Measurements from ENCODE around the gene SPECC1L. TPM values are rescaled to one million over a fixed set of nuclear protein-coding genes. Genes with fewer than 3 reads are reported as not detected.

SPECC1L gene
- total and polyA plus RNA-seq, 9 donors = 20.4 to 30.4 (median 26.0) TPM

- Histone ChIP-seq H3K27ac (ENCODE audit: low read length) (peak overlapping the region; percentile 39), H3K36me3 (ENCODE audit: control insufficient read depth, insufficient read depth, low read length) (peaks cover 8% of the 10 kb centered on the region), H3K4me3 (ENCODE audit: low read length) (no peak overlapping the region), H3K4me1 (ENCODE audit: control insufficient read depth, insufficient read depth, low read length) (peaks cover 11% of the 10 kb centered on the region), H3K27me3 (ENCODE audit: control insufficient read depth, insufficient read depth, low read length) (no peaks in the 10 kb centered on the region), H3K9me3 (replicated peaks; ENCODE audit: control insufficient read depth, low read depth, low read length) (no peaks in the 10 kb centered on the region)
- DNase-seq = peak; percentile 89
- WGBS (ENCODE audit: insufficient coverage) = 20% methylated on average over 1 of the region's 7 CpGs
Observed at GRCh38 chr22:24390576-24390975, 119.9 kb downstream of the SPECC1L start.

- 83% methylated on average over 1 of the region's 3 CpGs for WGBS (ENCODE audit: insufficient coverage)
Observed at GRCh38 chr22:24391836-24392217, 121.2 kb downstream of the SPECC1L start.

GRCh38 chr22:24392218-24392931 is 121.7 kb downstream of the SPECC1L start:
- H3K4me1 ChIP-seq (ENCODE audit: control insufficient read depth, insufficient read depth, low read length) = peaks cover 11% of the 10 kb centered on the region
- H3K9me3 ChIP-seq (replicated peaks; ENCODE audit: control insufficient read depth, low read depth, low read length) = no peaks in the 10 kb centered on the region
- no peak overlapping the region for H3K4me3 ChIP-seq (ENCODE audit: low read length)
- no peak overlapping the region for H3K27ac ChIP-seq (ENCODE audit: low read length)
- no peaks in the 10 kb centered on the region for H3K27me3 ChIP-seq (ENCODE audit: control insufficient read depth, insufficient read depth, low read length)
- H3K36me3 ChIP-seq (ENCODE audit: control insufficient read depth, insufficient read depth, low read length) = peaks cover 18% of the 10 kb centered on the region
- DNase-seq = no peak
- 83% methylated on average over 1 of the region's 4 CpGs for WGBS (ENCODE audit: insufficient coverage)

More at GRCh38 chr22:24391836-24392217, 121.2 kb downstream of the SPECC1L start:
- no peak for DNase-seq
- peaks cover 16% of the 10 kb centered on the region for H3K36me3 ChIP-seq (ENCODE audit: control insufficient read depth, insufficient read depth, low read length)
- H3K27me3 ChIP-seq (ENCODE audit: control insufficient read depth, insufficient read depth, low read length) = no peaks in the 10 kb centered on the region
- H3K9me3 ChIP-seq (replicated peaks; ENCODE audit: control insufficient read depth, low read depth, low read length) = no peaks in the 10 kb centered on the region
- H3K4me1 ChIP-seq (ENCODE audit: control insufficient read depth, insufficient read depth, low read length) = peaks cover 11% of the 10 kb centered on the region
- no peak overlapping the region for H3K4me3 ChIP-seq (ENCODE audit: low read length)
- H3K27ac ChIP-seq (ENCODE audit: low read length) = peak overlapping the region; percentile 39

GRCh38 chr22:24393012-24393559 is 122.5 kb downstream of the SPECC1L start:
- WGBS (ENCODE audit: insufficient coverage) = no CpG with 5 or more reads among the region's 2 CpGs
- DNase-seq = no peak
- no peak overlapping the region for H3K27ac ChIP-seq (ENCODE audit: low read length)
- peaks cover 22% of the 10 kb centered on the region for H3K36me3 ChIP-seq (ENCODE audit: control insufficient read depth, insufficient read depth, low read length)
- H3K4me1 ChIP-seq (ENCODE audit: control insufficient read depth, insufficient read depth, low read length) = peaks cover 11% of the 10 kb centered on the region
- no peak overlapping the region for H3K4me3 ChIP-seq (ENCODE audit: low read length)
- no peaks in the 10 kb centered on the region for H3K27me3 ChIP-seq (ENCODE audit: control insufficient read depth, insufficient read depth, low read length)
- H3K9me3 ChIP-seq (replicated peaks; ENCODE audit: control insufficient read depth, low read depth, low read length) = no peaks in the 10 kb centered on the region

GRCh38 chr22:24393848-24394247 is 123.2 kb downstream of the SPECC1L start:
- Histone ChIP-seq H3K27ac (ENCODE audit: low read length) (no peak overlapping the region), H3K4me1 (ENCODE audit: control insufficient read depth, insufficient read depth, low read length) (peaks cover 11% of the 10 kb centered on the region)
- DNase-seq = no peak

DNA sequence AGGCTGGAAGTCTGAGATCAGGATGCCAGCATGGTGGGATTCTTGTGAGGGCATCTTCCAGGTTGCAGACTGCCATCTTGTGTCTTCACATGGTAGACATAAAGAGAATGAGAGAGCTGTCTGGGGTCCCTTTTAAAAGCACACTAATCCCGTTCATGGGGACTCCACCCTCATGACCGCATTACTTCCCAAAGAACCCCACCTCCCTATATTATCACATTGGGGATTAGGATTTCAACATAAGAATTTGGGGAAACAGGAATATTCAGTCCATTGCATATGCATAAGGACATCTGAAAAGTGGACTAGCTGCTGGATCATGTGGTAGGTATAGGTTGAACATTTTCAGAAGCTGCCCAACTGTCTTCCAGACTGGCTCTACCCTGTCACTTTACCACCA is 123.6 kb downstream of the SPECC1L start:
- Histone ChIP-seq H3K4me1 (ENCODE audit: control insufficient read depth, insufficient read depth, low read length) (peaks cover 11% of the 10 kb centered on the region), H3K27ac (ENCODE audit: low read length) (no peak overlapping the region), H3K9me3 (replicated peaks; ENCODE audit: control insufficient read depth, low read depth, low read length) (no peaks in the 10 kb centered on the region), H3K4me3 (ENCODE audit: low read length) (no peak overlapping the region), H3K36me3 (ENCODE audit: control insufficient read depth, insufficient read depth, low read length) (peaks cover 30% of the 10 kb centered on the region), H3K27me3 (ENCODE audit: control insufficient read depth, insufficient read depth, low read length) (no peaks in the 10 kb centered on the region)
- DNase-seq = no peak
- no CpG with 5 or more reads among the region's 2 CpGs for WGBS (ENCODE audit: insufficient coverage)

More at GRCh38 chr22:24393848-24394247, 123.2 kb downstream of the SPECC1L start:
- Histone ChIP-seq H3K4me3 (ENCODE audit: low read length) (no peak overlapping the region), H3K36me3 (ENCODE audit: control insufficient read depth, insufficient read depth, low read length) (peaks cover 28% of the 10 kb centered on the region), H3K9me3 (replicated peaks; ENCODE audit: control insufficient read depth, low read depth, low read length) (no peaks in the 10 kb centered on the region), H3K27me3 (ENCODE audit: control insufficient read depth, insufficient read depth, low read length) (no peaks in the 10 kb centered on the region)
- WGBS (ENCODE audit: insufficient coverage) = no CpG with 5 or more reads among the region's 3 CpGs

DNA sequence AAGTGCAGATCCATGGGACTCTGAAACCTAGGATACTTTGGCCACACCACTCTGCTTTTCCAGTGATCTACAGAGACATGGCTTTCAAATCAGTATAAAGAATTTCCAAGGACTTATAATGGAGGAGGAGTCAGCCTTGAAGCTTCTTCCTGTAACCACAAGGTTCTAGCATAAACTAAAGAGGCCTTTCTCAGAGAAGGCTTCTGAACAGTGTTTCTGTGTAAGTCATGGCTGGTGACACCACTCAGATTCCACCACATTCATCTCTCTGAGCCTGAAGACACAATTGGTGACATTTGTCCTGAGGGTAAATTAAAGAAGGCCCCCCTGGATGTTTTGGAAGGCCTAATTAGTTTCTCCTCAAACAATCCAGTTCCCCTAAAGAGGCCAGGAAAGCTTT is 127.8 kb downstream of the SPECC1L start:
- no peak for DNase-seq
- peaks cover 45% of the 10 kb centered on the region for H3K36me3 ChIP-seq (ENCODE audit: control insufficient read depth, insufficient read depth, low read length)
- H3K4me1 ChIP-seq (ENCODE audit: control insufficient read depth, insufficient read depth, low read length) = peaks cover 14% of the 10 kb centered on the region
- no peaks in the 10 kb centered on the region for H3K9me3 ChIP-seq (replicated peaks; ENCODE audit: control insufficient read depth, low read depth, low read length)
- no peak overlapping the region for H3K4me3 ChIP-seq (ENCODE audit: low read length)
- no peaks in the 10 kb centered on the region for H3K27me3 ChIP-seq (ENCODE audit: control insufficient read depth, insufficient read depth, low read length)
- H3K27ac ChIP-seq (ENCODE audit: low read length) = no peak overlapping the region

DNA sequence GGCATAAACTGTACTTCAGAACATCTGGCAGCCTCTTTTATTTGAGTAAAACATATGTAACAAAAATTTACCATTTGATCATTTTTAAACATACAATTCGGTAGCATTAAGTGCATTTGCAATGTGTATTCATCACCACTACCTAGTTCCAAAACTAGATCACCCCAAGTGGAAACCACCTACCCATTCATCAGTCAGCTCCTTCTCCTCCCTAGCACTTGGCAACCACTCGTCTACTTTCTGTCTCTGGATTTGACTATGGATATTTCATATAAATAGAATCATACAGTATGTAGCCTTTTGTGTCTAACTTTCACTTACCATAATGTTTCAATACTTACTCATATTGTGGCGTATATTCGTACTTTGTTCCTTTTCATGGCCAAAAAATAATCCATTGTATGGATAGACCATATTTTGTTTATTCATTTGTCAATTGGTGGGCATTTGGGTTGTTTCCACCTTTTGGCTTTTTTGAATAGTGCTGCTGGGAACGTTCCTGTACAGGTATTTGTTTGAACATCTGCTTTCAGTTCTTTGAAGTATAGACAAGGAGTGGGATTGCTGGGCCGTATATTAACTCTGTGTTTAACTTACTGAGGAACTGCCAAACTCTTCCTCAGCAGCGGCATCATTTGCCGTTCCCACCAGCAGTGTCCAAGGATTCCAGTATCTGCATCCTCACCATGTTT is 129.5 kb downstream of the SPECC1L start:
- Histone ChIP-seq H3K27me3 (ENCODE audit: control insufficient read depth, insufficient read depth, low read length) (no peaks in the 10 kb centered on the region), H3K4me1 (ENCODE audit: control insufficient read depth, insufficient read depth, low read length) (peaks cover 24% of the 10 kb centered on the region), H3K27ac (ENCODE audit: low read length) (no peak overlapping the region), H3K9me3 (replicated peaks; ENCODE audit: control insufficient read depth, low read depth, low read length) (no peaks in the 10 kb centered on the region), H3K4me3 (ENCODE audit: low read length) (no peak overlapping the region), H3K36me3 (ENCODE audit: control insufficient read depth, insufficient read depth, low read length) (peaks cover 52% of the 10 kb centered on the region)
- no CpG with 5 or more reads among the region's 8 CpGs for WGBS (ENCODE audit: insufficient coverage)
- DNase-seq = no peak

GRCh38 chr22:24400726-24401596 is 130.3 kb downstream of the SPECC1L start:
- H3K4me3 ChIP-seq (ENCODE audit: low read length) = no peak overlapping the region
- peaks cover 24% of the 10 kb centered on the region for H3K4me1 ChIP-seq (ENCODE audit: control insufficient read depth, insufficient read depth, low read length)
- H3K9me3 ChIP-seq (replicated peaks; ENCODE audit: control insufficient read depth, low read depth, low read length) = no peaks in the 10 kb centered on the region
- peaks cover 50% of the 10 kb centered on the region for H3K36me3 ChIP-seq (ENCODE audit: control insufficient read depth, insufficient read depth, low read length)
- WGBS (ENCODE audit: insufficient coverage) = 94% methylated on average over 4 of the region's 9 CpGs
- H3K27ac ChIP-seq (ENCODE audit: low read length) = no peak overlapping the region
- no peak for DNase-seq
- no peaks in the 10 kb centered on the region for H3K27me3 ChIP-seq (ENCODE audit: control insufficient read depth, insufficient read depth, low read length)

DNA sequence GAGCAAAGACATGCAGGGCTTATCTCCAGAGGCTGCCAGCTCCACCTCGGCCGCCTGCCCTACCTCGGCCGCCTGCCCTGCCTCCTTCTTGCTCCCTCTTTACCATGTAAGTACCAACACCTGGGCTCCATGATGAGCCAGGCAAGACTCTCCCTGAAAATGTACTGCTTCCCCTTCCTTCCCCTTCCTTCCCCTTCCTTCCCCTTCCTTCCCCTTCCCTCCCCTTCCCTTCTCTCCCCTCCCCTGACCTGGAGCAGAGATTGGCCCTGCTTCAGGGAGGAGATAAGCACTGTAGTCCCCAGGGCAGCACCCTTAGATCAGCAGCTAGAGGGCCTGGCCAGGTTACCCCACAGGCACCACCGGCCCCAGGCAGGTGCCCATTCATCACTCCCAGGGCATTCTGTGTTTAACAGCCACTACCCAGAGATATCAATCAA is 131.3 kb downstream of the SPECC1L start:
- DNase-seq = no peak
- no peak overlapping the region for H3K27ac ChIP-seq (ENCODE audit: low read length)
- peaks cover 48% of the 10 kb centered on the region for H3K36me3 ChIP-seq (ENCODE audit: control insufficient read depth, insufficient read depth, low read length)
- H3K4me1 ChIP-seq (ENCODE audit: control insufficient read depth, insufficient read depth, low read length) = peaks cover 27% of the 10 kb centered on the region
- 89% methylated on average over 5 of the region's 5 CpGs for WGBS (ENCODE audit: insufficient coverage)
- H3K4me3 ChIP-seq (ENCODE audit: low read length) = no peak overlapping the region
- H3K9me3 ChIP-seq (replicated peaks; ENCODE audit: control insufficient read depth, low read depth, low read length) = no peaks in the 10 kb centered on the region
- H3K27me3 ChIP-seq (ENCODE audit: control insufficient read depth, insufficient read depth, low read length) = no peaks in the 10 kb centered on the region

Data from muscle of leg (tissue), 11 donors.